C4-2B (cell line): Measurements from ENCODE around the gene FOXE3.

Experiments
- H3K27ac ChIP-seq: fragments of 450-650 bp; 2 replicates; pipeline ENCODE4 v1.5.1; 2017
- CTCF ChIP-seq: fragments of 450-650 bp; conservative IDR thresholded peaks from 2 replicates; pipeline ENCODE4 v1.5.1; 2017; ENCODE audit warnings: mild to moderate bottlenecking
- ZFX ChIP-seq: fragments of 450-650 bp; IDR thresholded peaks from 2 replicates; pipeline ENCODE4 v1.6.1; 2017

Gene FOXE3

GRCh38 chr1:47405697-47406096 lies 10.4 kb upstream of the FOXE3 start:
- TF ChIP-seq CTCF (no peak), ZFX (no peak)
- H3K27ac ChIP-seq, result no peak overlapping the region

- TF ChIP-seq ZFX (no peak), CTCF (no peak)
- H3K27ac ChIP-seq, result no peak overlapping the region
Observed at GRCh38 chr1:47406966-47407365, 9.1 kb upstream of the FOXE3 start.

GRCh38 chr1:47407481-47407880 lies 8.6 kb upstream of the FOXE3 start:
- TF ChIP-seq CTCF, result no peak
- TF ChIP-seq ZFX, result no peak
- H3K27ac ChIP-seq, result no peak overlapping the region

- H3K27ac ChIP-seq, result no peak overlapping the region
- TF ChIP-seq ZFX, result no peak
- no peak for TF ChIP-seq CTCF
Observed at GRCh38 chr1:47409311-47410067, 6.6 kb upstream of the FOXE3 start.

- H3K27ac ChIP-seq, result no peak overlapping the region
- TF ChIP-seq ZFX (no peak), CTCF (no peak)
Observed at GRCh38 chr1:47410068-47410455, 6.0 kb upstream of the FOXE3 start.

- no peak overlapping the region for H3K27ac ChIP-seq
- no peak for TF ChIP-seq CTCF
- TF ChIP-seq ZFX, result no peak
Observed at GRCh38 chr1:47411436-47411835, 4.6 kb upstream of the FOXE3 start.

- TF ChIP-seq CTCF, result no peak
- TF ChIP-seq ZFX, result no peak
- H3K27ac ChIP-seq, result no peak overlapping the region
Observed at GRCh38 chr1:47412437-47412836, 3.6 kb upstream of the FOXE3 start.
